MM.1S (cell line): ENCODE measurements around the gene KIRREL2.
A peak's percentile ranks its signal among the peaks of the same experiment; 100 is the strongest.

Source experiments
- DNase-seq: peaks from one replicate; pipeline ENCODE4 v3.0.0-alpha.2; 2015
- H2AFZ ChIP-seq: fragments of 300-600 bp; sonication (generic); 2 replicates; pipeline ENCODE4 v1.6.0; 2016; ENCODE audit warnings: antibody characterized with exemption, low read length
- H3F3A ChIP-seq: fragments of 300-600 bp; sonication (generic); 2 replicates; pipeline ENCODE4 v1.6.1; 2016; ENCODE audit warnings: mild to moderate bottlenecking, antibody characterized with exemption, low read length, moderate library complexity, mixed read lengths; ENCODE audit not compliant: insufficient read depth
- H3K27ac ChIP-seq: fragments of 300-600 bp; sonication (generic); 2 replicates; pipeline ENCODE4 v1.5.1; 2016; ENCODE audit warnings: mild to moderate bottlenecking, low read length
- H3K27me3 ChIP-seq: fragments of 300-600 bp; sonication (generic); replicated peaks from 2 replicates; pipeline ENCODE4 v1.6.0; 2016; ENCODE audit warnings: low read length; ENCODE audit not compliant: insufficient read depth
- H3K36me3 ChIP-seq: fragments of 300-600 bp; sonication (generic); replicated peaks from 2 replicates; pipeline ENCODE4 v1.6.1; 2016; ENCODE audit warnings: mild to moderate bottlenecking, low read length, mixed read lengths; ENCODE audit not compliant: insufficient read depth
- H3K4me1 ChIP-seq: fragments of 300-600 bp; sonication (generic); 2 replicates; pipeline ENCODE4 v1.6.1; 2016; ENCODE audit warnings: low read length, mixed read lengths
- H3K4me2 ChIP-seq: fragments of 300-600 bp; sonication (generic); 2 replicates; pipeline ENCODE4 v1.6.0; 2016; ENCODE audit warnings: low read depth, low read length
- H3K4me3 ChIP-seq: fragments of 300-600 bp; sonication (generic); 2 replicates; pipeline ENCODE4 v1.5.1; 2016; ENCODE audit warnings: low read length, mixed read lengths
- H3K79me2 ChIP-seq: fragments of 300-600 bp; sonication (generic); 2 replicates; pipeline ENCODE4 v1.6.1; 2016; ENCODE audit warnings: mixed run types, low read length, mixed read lengths
- H3K9ac ChIP-seq: fragments of 300-600 bp; sonication (generic); 2 replicates; pipeline ENCODE4 v1.6.1; 2016; ENCODE audit warnings: low read length, mixed read lengths
- H3K9me2 ChIP-seq: fragments of 300-600 bp; sonication (generic); replicated peaks from 2 replicates; pipeline ENCODE4 v1.6.1; 2016; ENCODE audit warnings: mild to moderate bottlenecking, low read length, mixed read lengths; ENCODE audit not compliant: insufficient read depth
- H3K9me3 ChIP-seq: fragments of 300-600 bp; sonication (generic); replicated peaks from 2 replicates; pipeline ENCODE4 v1.6.1; 2016; ENCODE audit warnings: mild to moderate bottlenecking, low read length, mixed read lengths; ENCODE audit not compliant: insufficient read depth
- H4K20me1 ChIP-seq: fragments of 300-600 bp; sonication (generic); 2 replicates; pipeline ENCODE4 v1.6.1; 2016; ENCODE audit warnings: mild to moderate bottlenecking, low read length, moderate library complexity, mixed read lengths; ENCODE audit not compliant: insufficient read depth
- CTCF ChIP-seq: fragments of 300-600 bp; sonication (generic); IDR thresholded peaks from 2 replicates; pipeline ENCODE4 v1.5.1; 2016; ENCODE audit warnings: antibody characterized with exemption, low read length, mixed read lengths
- EZH2 ChIP-seq: fragments of 300-600 bp; sonication (generic); optimal IDR thresholded peaks from 2 replicates; pipeline ENCODE3; 2017; ENCODE audit warnings: low read depth, mild to moderate bottlenecking, antibody characterized with exemption, low read length, mixed read lengths
- EZH2phosphoT487 ChIP-seq: fragments of 300-600 bp; sonication (generic); IDR thresholded peaks from 2 replicates; pipeline ENCODE4 v1.6.1; 2018; ENCODE audit warnings: antibody characterized with exemption, low read length

Gene KIRREL2

DNA sequence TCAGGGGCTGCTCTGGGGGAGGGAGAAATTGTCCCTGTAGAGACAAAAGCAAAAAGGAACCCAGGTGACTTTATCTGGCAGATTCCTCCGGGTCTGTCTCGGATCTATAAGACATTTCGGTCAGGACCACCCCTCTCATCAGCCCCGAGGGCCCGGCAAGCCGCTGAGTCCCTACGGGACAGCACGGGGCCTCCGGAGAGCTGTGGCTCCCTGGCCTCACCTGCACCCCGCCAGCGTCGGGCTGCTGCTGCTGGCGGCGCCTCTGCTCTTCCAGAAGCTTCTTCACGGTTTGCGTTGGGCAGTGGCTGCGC lies 41.7 kb downstream of the KIRREL2 start:
- no peak for DNase-seq
- H4K20me1 ChIP-seq: no peaks in the 10 kb centered on the region
- 0 out of 2 replicates have a peak, but pooled peaks cover 5% of the 10 kb centered on the region for H3K27me3 ChIP-seq
- H3K9ac ChIP-seq: peak overlapping the region; percentile 90; the same call in 1 of the 2 replicates
- no peak for TF ChIP-seq CTCF
- TF ChIP-seq EZH2phosphoT487: no peak
- no peak for TF ChIP-seq EZH2
- H3K79me2 ChIP-seq: peaks cover 9% of the 10 kb centered on the region; the same call in 1 of the 2 replicates
- H3K4me3 ChIP-seq: peak overlapping the region; percentile 89
- peaks cover 8% of the 10 kb centered on the region for H3K4me1 ChIP-seq
- H2AFZ ChIP-seq: no peak overlapping the region
- H3K9me3 ChIP-seq: no peaks in the 10 kb centered on the region
- no peaks in the 10 kb centered on the region for H3K9me2 ChIP-seq
- H3K27ac ChIP-seq: no peak overlapping the region
- no peaks in the 10 kb centered on the region for H3K36me3 ChIP-seq
- peak overlapping the region; percentile 83 for H3K4me2 ChIP-seq
- H3F3A ChIP-seq: peaks cover 9% of the 10 kb centered on the region; the same call in 1 of the 2 replicates

DNA sequence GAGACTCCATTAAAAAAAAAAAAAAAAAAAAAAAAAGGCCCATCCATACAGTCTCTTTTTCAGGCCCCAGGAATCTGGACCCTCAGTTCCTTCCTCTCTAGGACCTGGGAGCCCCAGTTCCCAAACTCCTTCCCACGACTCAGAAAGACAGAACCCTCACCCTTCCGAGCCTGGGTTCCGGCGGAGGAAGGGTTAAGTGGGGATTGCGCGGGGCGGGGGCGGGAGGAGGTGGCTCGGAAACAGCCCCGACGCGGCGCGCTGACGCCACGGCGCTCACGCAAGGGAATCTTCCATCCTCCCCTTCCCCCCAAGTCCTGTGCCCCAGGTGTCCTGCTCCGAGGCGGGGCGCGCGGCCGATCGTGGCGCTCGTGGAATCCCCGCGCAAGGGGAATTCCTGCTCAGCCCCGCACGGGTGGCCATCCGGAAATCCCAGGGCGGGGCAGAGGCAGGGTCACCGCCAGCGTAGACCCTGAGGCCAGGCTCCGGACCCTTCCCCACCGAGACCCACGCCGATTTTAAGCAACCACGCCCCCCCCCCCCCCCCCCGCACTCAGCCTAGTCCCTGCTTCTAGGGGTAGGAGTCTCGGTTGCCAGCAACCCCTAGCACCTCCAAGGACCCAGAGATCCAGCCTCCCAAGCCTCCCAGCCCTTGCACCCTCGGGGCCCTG lies 43.0 kb downstream of the KIRREL2 start:
- Histone ChIP-seq H3F3A (peaks cover 9% of the 10 kb centered on the region; the same call in 1 of the 2 replicates), H3K27me3 (peaks cover 6% of the 10 kb centered on the region; the same call in 1 of the 2 replicates), H4K20me1 (no peaks in the 10 kb centered on the region), H3K9me3 (no peaks in the 10 kb centered on the region), H3K4me2 (peak overlapping the region; percentile 83), H3K9ac (peak overlapping the region; percentile 90), H3K36me3 (no peaks in the 10 kb centered on the region), H3K9me2 (no peaks in the 10 kb centered on the region), H3K79me2 (peaks cover 9% of the 10 kb centered on the region; the same call in 1 of the 2 replicates), H3K4me1 (peaks cover 9% of the 10 kb centered on the region), H2AFZ (peak overlapping the region; percentile 90), H3K4me3 (peak overlapping the region; percentile 89), H3K27ac (peak overlapping the region; percentile 75; the same call in 1 of the 2 replicates)
- DNase-seq: peak; percentile 86
- TF ChIP-seq CTCF: no peak
- TF ChIP-seq EZH2phosphoT487: no peak
- TF ChIP-seq EZH2: no peak

DNA sequence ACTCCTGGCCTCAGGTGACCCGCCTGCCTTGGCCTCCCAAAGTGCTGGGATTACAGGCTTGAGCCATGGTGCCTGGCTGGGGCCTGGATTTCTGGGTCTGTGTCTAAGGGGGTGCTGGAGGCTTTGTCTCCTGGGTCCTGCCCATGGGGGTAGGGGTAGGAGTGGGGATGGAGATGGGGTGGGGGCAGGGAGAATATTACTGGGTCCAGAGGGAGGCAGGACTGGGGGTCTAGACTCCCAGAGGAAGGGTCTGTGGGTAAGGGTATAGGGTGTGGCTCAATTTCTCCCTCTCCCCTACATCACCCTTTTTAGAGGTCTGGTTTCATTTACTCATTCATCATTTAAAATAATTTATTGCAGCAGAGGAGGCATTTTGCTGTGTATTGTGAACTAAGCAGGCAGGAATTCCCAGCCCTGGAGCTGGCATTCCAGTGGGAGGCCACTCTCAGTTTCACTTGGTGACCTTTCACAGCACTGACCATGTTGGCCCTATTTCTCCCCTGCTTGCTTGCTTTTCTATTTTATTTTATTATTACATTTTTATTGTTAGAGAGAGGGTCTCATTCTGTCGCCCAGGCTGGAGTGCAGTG lies 44.4 kb downstream of the KIRREL2 start:
- no peak overlapping the region for H3K27ac ChIP-seq
- no peaks in the 10 kb centered on the region for H4K20me1 ChIP-seq
- no peaks in the 10 kb centered on the region for H3K36me3 ChIP-seq
- DNase-seq: no peak
- H3K27me3 ChIP-seq: peaks cover 15% of the 10 kb centered on the region
- no peaks in the 10 kb centered on the region for H3K9me3 ChIP-seq
- H3K4me3 ChIP-seq: no peak overlapping the region
- H3K4me1 ChIP-seq: peaks cover 9% of the 10 kb centered on the region
- no peaks in the 10 kb centered on the region for H3K9me2 ChIP-seq
- H3K4me2 ChIP-seq: peak overlapping the region; percentile 83; the same call in 1 of the 2 replicates
- H3F3A ChIP-seq: peaks cover 9% of the 10 kb centered on the region; the same call in 1 of the 2 replicates
- H3K79me2 ChIP-seq: peaks cover 9% of the 10 kb centered on the region; the same call in 1 of the 2 replicates
- H3K9ac ChIP-seq: peak overlapping the region; percentile 90; the same call in 1 of the 2 replicates
- TF ChIP-seq EZH2 (no peak), EZH2phosphoT487 (no peak), CTCF (no peak)
- H2AFZ ChIP-seq: peak overlapping the region; percentile 90; the same call in 1 of the 2 replicates
